UCSD-AML1 (cell line): ENCODE results near the gene RFXANK.
"Not testable (repeated sequence)": the region's sequence is repeated elsewhere in the genome, so short reads cannot be mapped to it uniquely, and the experiment has no call there.

ENCODE experiments used
- DNase-seq: peaks from one replicate; lab custom pipeline; 2025; ENCODE audit not compliant: unreplicated experiment; lab: John Stamatoyannopoulos, UW

The RFXANK gene

DNA sequence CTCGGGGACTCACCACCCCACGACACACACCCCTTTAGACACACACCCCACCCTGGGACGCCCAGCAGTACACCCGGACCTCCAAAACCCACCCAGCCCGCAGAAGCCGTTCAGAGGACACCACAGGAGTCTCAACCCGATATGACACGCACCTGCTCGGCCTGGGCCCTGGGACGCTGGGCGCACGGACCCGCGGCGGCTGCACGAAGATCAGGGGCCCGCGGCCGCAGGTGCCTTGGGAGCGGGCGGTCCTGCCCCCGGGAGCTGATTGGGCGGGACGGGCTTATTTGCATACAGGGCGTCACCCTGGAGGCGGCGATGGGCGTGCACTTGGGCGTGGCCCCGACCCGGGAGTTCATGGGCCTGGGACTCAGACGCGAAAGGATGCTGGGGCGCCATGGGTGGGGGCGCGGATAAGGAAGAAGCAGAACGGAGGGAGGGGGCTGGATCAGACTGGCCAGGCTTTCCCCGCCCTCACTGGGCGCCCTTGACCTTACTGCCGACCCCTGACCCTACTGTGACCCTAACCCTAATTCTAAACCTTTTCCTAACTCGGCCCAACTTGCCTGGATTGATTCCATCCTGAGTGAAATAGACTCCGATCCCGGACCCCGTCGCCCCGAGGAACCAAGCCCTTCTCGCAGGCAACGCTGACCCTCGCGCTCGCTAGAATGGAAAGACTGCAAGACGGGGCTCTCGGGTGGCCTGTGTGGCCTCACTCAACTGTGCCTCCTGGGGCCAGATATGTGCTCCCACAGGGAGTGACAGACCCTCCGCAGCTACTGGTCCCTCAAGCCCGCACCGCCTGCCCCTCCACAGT is 21.8 kb upstream of the RFXANK start, which contains the start of gene MEF2B:
MEF2B (minus strand) TSS at position 211 of the 820 bp plus-strand sequence. CDS start 19,528 bp downstream, outside the sequence.
- DNase-seq: no peak

- no peak for DNase-seq
Observed at GRCh38 chr19:19170873-19171672, 21.0 kb upstream of the RFXANK start.

DNA sequence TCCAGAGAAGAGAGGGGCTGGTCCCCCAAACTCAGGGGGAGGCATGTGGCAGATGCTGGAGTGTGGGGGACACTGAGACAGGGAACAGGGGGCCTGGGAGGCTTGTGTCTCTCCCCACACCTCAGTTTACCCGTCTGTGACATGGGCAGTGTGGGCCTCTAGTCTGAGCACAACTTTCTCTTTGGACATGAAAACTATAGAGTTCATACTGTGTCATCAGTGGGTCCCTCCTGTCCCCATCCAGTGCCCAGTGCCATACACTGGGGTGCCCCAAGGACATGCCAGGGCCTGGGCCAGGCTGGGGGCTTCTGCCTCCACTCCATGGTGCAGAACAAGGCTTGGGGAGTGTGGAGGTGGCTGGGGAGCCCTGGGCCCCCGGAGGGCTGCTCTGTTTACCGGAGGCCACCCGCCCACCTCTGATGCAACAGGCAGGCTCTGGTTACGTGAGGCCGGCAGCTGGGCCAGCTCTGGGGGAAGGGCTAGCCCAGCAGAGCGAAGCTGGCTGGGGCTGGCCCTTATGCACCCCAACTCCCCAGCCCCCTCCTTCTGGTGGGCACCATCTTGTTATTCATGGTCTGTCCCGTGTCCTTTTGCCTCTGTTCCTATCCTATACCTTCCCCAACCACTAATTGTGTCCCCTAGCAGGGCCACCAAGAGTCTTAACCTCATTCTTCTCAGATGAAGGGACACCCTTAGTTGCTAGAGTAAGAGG is 20.1 kb upstream of the RFXANK start:
- DNase-seq: no peak

DNA sequence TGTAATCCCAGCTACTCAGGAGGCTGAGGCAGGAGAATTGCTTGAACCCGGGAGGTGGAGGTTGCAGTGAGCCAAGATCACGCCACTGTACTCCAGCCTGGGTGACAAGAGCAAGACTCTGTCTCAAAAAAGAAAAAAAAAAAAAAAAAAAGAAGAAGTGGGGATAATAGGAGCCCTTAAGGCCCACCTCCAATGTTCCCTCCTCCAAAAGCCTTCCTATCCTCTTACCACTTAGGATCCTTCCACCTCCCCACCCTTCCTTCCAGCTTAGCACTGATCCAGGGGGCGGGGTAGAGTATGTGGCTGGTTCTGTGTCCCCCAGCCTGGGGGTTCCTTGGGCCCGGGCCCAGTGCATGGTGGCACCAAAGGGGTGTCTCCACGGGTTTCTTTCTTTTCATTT is 18.8 kb upstream of the RFXANK start:
- DNase-seq: not testable (repeated sequence)

DNA sequence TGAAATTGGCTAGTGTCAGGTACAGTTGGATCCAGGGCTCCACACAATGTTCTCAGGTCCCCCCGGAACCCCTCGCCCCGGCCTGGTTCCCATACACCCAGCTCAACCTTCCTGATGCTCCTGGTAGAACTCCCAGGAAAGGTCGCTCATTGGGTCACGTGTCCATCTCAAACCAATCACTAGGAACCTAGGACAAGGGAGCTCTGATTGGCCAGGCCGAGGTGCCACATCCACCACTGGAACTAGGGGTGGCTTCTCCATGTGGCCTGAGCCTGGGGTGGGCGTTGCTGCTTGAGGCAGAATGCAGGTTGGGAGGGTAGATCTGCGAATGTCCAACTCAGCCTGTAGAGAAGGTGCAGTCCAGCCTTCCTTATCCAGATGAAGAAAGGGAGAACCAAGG is 15.1 kb upstream of the RFXANK start:
- DNase-seq: no peak

GRCh38 chr19:19179548-19180441 is 12.3 kb upstream of the RFXANK start:
- DNase-seq: no peak

DNA sequence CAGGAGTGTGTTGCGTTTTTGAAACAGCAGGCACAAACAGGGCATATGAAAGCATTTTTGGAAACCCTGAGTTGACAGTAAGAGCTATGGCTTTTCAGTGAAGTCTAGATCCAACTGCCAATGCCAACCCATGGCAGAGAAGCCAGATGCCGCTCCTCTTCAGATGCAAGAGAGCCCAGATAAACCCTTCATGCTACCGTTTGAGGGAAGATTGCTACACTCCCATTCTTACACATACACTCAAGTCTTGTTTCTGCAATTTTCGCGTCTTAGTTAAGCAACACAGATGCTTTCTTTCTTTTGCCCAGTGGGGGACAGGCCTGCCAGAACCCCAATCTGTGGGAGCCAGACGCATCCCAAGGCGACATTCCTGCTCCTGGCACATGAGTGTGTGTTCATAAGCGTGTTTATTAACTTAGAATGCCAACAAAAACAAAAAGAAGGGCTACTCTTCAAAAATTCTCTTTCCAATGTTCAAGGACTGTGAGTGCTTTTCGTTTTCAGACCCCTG is 10.5 kb upstream of the RFXANK start:
- DNase-seq: no peak

GRCh38 chr19:19185853-19186740 is 6.0 kb upstream of the RFXANK start:
- DNase-seq: peak; percentile 20

DNA sequence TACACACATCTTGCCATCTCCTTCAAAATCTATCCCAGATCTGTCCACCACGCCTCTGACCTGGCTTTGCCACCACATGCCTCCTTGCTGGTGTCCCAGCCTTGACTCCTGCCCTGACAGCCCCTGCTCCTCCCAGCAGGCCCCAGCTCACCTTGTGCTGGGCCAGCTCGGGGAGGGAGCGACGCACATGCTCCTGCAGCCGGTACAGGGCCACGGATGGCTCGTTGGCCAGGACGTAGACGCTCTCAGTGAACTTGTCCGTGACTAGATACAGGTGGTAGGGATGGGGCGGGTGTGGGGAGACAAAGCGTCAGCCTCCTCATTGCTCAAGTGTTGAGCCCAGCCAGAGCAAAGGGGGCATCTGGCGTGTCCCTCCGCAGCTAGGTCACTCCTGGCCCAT is 5.3 kb upstream of the RFXANK start:
- no peak for DNase-seq

- no peak for DNase-seq
Observed at GRCh38 chr19:19191768-19192077, 335 bp upstream of the RFXANK start.

- no peak for DNase-seq
Observed at GRCh38 chr19:19192910-19193423, 909 bp downstream of the RFXANK start.

DNA sequence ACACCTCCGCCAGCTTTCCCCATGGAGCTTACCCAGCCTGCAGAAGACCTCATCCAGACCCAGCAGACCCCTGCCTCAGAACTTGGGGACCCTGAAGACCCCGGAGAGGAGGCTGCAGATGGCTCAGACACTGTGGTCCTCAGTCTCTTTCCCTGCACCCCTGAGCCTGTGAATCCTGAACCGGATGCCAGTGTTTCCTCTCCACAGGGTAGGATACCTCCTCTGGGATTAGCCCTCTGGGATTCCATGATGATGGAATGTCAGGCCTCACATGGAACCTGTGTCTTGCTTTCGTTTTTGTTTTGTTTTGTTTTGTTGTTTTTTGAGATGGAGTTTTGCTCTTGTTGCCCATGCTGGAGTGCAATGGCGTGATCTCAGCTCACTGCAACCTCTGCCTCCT is 1.9 kb downstream of the RFXANK start:
- DNase-seq: no peak

- no peak for DNase-seq
Observed at GRCh38 chr19:19201697-19202630, 9.9 kb downstream of the RFXANK start.

- DNase-seq: no peak
Observed at GRCh38 chr19:19202707-19203011, 10.6 kb downstream of the RFXANK start.

DNA sequence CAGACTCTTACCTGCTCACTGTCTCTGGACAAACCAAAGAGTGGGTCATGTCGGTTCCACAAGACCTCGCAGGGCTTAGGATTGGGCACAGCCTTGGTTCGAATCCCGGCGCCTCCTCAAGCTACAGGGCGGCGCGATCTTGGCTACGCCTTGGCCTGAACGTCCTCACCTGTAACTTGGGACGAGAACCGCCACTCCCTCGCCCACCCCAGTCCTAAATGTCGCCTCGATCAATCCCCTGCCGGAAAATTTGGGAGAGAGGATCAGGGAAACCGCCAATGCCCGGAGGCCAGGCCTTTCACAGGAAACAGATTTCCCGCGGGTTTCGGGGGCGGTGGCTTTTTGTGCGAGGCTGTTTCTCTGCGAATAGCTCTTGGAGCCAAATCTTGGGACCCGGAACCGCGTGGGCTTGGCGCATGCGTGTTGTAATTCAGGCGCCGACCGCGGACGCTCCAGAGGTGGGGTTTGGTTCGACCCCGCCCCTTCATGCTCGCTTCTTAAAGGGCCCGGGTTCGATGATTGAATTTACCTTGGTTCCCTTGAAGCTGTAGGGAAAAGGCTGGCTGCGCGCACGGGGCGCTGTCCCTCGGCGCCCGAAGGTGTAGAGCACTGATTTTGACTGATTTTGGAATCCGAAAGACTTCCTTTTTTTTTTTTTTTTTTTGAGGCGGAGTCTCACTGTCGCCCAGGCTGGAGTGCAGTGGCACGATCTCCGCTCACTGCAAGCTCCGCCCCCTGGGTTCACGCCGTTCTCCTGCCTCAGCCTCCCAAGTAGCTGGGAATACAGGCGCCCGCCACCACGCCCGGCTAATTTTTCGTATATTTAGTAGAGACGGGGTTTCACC is 11.2 kb downstream of the RFXANK start, which contains the start of gene NR2C2AP:
NR2C2AP (minus strand) TSS at position 403 of the 845 bp plus-strand sequence; CDS start at position 49, 354 bp downstream.
- peak; percentile 92 for DNase-seq

DNA sequence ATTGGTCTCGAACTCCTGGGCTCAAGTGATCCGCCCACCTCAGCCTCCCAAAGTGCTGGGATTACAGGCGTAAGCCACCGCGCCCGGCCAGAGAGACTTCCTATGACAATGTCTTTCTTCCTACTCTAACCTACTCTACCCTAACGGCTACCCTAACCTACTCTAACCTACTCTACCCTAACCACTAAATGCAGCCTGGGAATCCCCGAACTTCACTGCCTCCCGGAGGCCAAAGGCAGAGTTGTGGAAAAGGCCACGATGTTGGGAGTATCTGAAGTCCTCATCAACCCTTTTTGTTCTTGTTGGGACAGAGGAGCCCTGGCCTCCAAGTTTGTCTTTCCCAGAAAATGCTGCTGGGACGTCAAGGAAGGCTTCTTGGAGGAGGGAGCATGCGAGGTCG is 12.1 kb downstream of the RFXANK start:
- no peak for DNase-seq
